ENCODE measurements around the gene CLECL1.
"Not testable (repeated sequence)": the region's sequence is repeated elsewhere in the genome, so short reads cannot be mapped to it uniquely, and the experiment has no call there.

The CLECL1 gene

GRCh38 chr12:9694241-9694640 is 38.7 kb downstream of the CLECL1 start:
- TF ChIP-seq, protein P1, sequence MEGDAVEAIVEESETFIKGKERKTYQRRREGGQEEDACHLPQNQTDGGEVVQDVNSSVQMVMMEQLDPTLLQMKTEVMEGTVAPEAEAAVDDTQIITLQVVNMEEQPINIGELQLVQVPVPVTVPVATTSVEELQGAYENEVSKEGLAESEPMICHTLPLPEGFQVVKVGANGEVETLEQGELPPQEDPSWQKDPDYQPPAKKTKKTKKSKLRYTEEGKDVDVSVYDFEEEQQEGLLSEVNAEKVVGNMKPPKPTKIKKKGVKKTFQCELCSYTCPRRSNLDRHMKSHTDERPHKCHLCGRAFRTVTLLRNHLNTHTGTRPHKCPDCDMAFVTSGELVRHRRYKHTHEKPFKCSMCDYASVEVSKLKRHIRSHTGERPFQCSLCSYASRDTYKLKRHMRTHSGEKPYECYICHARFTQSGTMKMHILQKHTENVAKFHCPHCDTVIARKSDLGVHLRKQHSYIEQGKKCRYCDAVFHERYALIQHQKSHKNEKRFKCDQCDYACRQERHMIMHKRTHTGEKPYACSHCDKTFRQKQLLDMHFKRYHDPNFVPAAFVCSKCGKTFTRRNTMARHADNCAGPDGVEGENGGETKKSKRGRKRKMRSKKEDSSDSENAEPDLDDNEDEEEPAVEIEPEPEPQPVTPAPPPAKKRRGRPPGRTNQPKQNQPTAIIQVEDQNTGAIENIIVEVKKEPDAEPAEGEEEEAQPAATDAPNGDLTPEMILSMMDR (IDR thresholded peaks at IDR 0.05; ENCODE audit: control insufficient read depth, extremely low read depth, insufficient read depth), result no peak
- no peak overlapping the region for H3K4me3 ChIP-seq (ENCODE audit: low read depth, low read length)
- DNase-seq (ENCODE audit: low read depth), result no peak

DNA sequence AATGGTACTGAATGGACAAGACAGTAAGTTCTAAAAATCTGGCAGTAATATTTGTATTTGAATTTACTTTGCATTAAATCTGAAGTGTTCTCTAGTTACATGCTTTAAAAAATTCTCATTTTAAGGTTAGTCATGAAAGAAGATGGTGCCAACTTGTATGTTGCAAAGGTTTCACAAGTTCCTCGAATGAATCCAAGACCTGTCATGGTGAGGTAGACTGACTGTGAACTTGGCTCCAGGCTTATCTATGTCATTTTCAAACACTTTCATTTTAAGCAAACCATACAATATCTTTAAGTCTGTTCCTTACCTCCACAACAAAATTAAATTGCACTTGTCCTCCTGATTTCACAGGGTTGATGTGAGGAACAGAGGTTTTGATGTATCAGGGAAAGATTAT is 40.0 kb downstream of the CLECL1 start:
- H3K4me3 ChIP-seq (ENCODE audit: low read depth, low read length), result no peak overlapping the region
- TF ChIP-seq, protein P1 (IDR thresholded peaks at IDR 0.05; ENCODE audit: control insufficient read depth, extremely low read depth, insufficient read depth), result no peak
- DNase-seq (ENCODE audit: low read depth), result no peak

- no peak for DNase-seq (ENCODE audit: low read depth)
- no peak overlapping the region for H3K4me3 ChIP-seq (ENCODE audit: low read depth, low read length)
- TF ChIP-seq, protein P1 (IDR thresholded peaks at IDR 0.05; ENCODE audit: control insufficient read depth, extremely low read depth, insufficient read depth), result no peak
Observed at GRCh38 chr12:9687228-9687627, 45.7 kb downstream of the CLECL1 start.

- H3K4me3 ChIP-seq (ENCODE audit: low read depth, low read length), result no peak overlapping the region
- no peak for DNase-seq (ENCODE audit: low read depth)
- TF ChIP-seq, protein P1 (IDR thresholded peaks at IDR 0.05; ENCODE audit: control insufficient read depth, extremely low read depth, insufficient read depth), result no peak
Observed at GRCh38 chr12:9685915-9686314, 47.0 kb downstream of the CLECL1 start.

DNA sequence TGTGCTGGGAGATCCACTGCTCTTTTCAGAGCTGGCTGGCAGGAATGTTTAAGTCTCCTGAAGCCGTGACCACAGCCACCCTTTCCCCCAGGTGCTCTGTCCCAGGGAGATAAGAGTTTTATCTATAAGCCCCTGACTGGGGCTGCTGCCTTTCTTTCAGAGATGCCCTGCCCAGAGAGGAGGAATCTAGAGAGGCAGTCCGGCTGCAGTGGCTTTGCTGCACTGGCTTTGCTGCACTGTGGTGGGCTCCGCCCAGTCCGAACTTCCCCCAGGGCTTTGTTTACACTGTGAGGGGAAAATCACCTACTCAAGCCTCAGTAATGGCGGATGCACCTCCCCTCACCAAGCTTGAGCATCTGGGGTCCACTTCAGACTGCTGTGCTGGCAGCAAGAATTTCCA is 47.5 kb downstream of the CLECL1 start:
- not testable (repeated sequence) for H3K4me3 ChIP-seq (ENCODE audit: low read depth, low read length); DNase-seq (ENCODE audit: low read depth)

- not testable (repeated sequence) for DNase-seq (ENCODE audit: low read depth); H3K4me3 ChIP-seq (ENCODE audit: low read depth, low read length)
Observed at GRCh38 chr12:9682949-9683348, 49.9 kb downstream of the CLECL1 start.

DNA sequence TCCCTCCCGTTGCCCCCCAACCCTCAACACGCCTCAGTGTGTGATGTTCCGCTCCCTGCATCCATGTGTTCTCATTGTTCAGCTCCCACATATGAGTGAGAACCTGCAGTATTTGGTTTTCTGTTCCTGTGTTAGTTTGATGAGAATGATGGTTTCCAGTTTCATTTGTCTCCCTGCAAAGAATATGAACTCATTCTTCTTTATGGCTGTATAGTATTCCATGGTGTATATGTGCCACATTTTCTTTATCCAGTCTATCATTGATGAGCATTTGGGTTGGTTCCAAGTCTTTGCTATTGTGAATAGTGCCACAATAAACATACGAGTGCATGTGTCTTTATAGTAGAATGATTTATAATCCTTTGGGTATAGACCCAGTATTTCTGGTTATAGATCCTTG is 50.4 kb downstream of the CLECL1 start:
- H3K4me3 ChIP-seq (ENCODE audit: low read depth, low read length); DNase-seq (ENCODE audit: low read depth): not testable (repeated sequence)

DNA sequence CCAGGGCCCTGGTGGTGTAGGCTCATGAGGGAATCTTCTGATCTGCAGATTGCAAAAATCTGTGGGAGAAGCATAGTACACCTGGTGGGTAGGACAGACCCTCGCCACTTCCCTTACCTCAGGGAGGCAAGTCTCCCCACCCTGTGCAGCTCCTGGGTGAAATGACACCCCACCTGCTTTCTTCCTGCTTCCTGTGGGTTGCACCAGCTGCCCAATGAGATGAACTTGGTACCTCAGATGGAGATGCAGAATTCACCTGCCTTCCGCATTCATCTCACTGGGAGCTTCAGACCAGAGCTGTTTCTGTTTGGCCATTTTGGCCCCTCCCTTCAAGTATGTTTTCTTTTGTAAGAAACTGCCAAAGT is 58.7 kb downstream of the CLECL1 start:
- no peak for DNase-seq (ENCODE audit: low read depth)
- TF ChIP-seq, protein P1 (IDR thresholded peaks at IDR 0.05; ENCODE audit: control insufficient read depth, extremely low read depth, insufficient read depth), result no peak
- no peak overlapping the region for H3K4me3 ChIP-seq (ENCODE audit: low read depth, low read length)

All from LNCaP clone FGC (cell line).